NOMO-1 treated with dmso at 0.1 percent for 144 hours (cell line): ENCODE data around the gene LRP8.
"Not testable (repeated sequence)": the region's sequence is repeated elsewhere in the genome, so short reads cannot be mapped to it uniquely, and the experiment has no call there.

ENCODE experiments used
- DNase-seq: peaks from one replicate; lab custom pipeline; 2025; ENCODE audit not compliant: unreplicated experiment; lab: John Stamatoyannopoulos, UW

LRP8 gene

DNA sequence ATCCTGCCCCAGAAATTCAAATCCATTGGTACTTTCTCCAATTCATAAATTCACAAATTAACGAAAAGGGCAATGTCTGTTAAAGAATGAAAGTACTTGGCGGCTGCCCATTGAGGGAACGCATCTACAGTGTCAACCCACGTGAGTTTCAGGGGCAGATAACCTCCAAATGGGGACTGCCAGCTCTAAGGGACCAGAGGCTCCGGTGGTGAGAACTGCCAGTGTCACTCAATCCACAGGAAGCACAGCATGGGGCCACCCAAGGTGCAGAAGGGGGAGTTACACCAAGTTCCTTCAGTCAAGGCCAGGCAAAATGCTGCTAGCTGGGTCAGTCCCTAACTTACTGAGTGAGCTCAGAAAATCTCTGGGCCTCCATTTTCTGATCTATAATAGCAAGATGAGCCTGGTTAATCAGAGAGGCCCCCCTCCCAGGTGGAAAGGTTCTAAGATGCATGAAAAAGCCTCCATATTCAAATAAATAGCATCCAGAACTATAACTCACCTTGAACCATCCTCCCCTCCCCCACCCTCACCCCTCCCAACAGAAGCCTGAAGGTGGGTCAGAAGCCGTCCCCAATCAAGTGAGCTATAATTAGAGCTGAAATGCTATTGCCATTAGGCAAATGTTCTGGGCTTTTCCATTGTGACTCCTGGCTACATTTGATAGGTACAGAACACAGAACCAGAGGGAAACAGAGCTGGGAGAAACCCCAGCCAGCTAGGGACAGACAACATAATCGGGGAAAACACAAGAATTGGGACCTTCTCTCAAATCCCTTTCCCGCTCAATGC lies 41.7 kb downstream of the LRP8 start:
- DNase-seq, result no peak

DNA sequence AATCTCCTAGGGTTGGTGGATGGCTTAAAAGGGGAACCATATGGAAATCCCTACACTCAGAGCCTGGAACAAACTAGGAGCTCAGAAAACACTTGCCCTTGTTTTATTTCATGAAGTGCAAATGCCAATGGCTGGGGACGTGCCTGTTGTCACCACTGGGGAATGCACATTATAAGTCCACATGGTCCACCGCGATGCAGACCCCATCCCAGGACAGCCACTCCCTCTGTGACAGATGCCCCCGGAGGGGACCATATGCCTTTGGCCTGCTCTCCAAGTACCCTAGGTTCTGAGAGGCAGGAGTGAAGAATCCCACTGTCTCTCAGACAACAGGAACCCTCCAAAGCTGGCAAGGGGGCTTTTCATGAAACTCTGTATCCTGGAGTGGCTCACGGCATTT lies 42.3 kb downstream of the LRP8 start:
- no peak for DNase-seq

DNA sequence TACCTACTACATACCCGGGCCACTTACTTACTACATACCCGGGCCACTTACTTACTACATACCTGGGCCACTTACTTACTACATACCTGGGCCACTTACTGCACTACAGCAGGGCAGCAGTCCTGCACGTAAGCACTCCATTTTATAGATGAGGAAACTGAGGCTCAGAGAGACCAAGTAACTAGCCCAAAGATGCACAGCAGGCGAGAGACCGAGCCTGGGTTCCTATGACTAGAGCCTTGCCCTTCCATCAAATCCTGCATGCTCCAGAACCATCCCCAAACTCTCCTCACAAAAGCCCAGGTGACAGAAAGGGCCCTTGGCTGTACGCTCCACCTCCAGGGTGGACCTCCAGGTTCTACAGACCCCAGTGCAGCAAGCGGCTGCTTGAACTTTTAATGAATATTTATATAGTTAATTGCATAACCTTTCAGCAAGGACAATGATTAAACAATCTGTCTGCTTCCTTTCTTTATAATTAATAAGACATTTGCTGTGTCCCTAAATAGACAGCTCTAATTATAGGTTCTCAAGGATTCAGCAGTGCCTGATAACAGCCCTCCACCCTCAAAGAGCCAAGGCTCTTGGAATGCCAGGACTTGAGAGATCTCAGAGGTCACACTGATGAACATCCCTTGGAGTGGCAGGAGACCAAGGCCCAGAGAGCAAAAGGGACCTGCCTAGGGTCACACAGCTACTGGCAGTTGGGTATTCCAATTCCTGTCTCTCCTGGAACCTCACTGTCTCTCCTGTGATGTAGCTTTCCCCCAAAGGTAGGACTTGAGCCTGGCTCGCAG lies 43.4 kb downstream of the LRP8 start:
- no peak for DNase-seq

DNA sequence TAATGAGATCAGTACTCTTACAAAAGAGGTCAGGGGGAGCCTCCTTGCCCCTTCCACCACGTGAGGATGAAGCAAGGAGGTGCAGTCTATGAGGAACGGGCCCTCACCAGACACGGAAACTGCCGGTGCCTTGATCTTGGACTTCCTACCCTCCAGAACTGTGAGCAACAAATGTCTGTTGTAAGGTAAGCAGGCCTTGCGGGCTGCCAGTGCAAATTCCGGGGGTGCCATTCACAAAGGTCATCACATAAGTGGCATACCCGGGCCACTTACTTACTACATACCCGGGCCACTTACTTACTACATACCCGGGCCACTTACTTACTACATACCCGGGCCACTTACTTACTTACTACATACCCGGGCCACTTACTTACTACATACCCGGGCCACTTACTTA lies 44.7 kb downstream of the LRP8 start:
- not testable (repeated sequence) for DNase-seq

DNA sequence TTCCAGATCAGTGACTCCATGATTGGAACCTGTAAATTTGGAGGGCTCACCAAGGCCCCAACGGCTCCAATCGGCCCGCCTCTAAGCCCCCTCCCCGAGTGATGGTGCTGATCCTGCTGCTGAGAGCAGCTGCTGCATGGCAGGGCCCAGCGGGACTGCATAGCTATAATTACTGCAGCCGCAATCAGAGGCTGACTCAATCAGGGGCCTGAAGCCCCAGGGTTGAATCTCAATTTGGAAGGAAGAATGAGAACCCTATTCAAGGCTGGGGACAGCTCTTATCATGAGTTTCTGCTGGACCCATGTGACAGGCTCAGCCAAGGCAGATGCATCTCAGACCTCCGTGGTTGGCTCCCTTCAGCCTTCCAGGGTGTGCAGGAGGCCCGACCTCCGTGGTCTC lies 46.7 kb downstream of the LRP8 start:
- no peak for DNase-seq

DNA sequence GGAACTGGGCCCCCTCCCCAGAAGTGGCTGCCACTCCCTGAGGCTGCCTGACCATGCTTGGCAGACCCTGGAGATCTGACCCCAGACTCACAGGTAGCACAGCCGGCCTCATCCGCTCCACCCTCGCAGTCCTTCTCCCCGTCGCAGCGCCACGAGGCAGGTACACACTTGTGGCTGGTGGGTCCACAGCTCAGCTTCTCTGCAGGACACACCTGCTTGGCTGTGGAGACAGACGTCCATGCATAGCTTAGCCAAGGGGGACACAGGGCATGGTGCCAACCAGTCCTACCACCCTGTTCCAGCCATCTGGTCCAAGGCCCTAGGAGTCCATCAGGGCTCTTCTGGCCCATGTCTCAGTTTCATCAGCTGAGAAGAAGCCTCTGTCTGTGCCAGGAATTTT lies 47.4 kb downstream of the LRP8 start:
- DNase-seq, result no peak

DNA sequence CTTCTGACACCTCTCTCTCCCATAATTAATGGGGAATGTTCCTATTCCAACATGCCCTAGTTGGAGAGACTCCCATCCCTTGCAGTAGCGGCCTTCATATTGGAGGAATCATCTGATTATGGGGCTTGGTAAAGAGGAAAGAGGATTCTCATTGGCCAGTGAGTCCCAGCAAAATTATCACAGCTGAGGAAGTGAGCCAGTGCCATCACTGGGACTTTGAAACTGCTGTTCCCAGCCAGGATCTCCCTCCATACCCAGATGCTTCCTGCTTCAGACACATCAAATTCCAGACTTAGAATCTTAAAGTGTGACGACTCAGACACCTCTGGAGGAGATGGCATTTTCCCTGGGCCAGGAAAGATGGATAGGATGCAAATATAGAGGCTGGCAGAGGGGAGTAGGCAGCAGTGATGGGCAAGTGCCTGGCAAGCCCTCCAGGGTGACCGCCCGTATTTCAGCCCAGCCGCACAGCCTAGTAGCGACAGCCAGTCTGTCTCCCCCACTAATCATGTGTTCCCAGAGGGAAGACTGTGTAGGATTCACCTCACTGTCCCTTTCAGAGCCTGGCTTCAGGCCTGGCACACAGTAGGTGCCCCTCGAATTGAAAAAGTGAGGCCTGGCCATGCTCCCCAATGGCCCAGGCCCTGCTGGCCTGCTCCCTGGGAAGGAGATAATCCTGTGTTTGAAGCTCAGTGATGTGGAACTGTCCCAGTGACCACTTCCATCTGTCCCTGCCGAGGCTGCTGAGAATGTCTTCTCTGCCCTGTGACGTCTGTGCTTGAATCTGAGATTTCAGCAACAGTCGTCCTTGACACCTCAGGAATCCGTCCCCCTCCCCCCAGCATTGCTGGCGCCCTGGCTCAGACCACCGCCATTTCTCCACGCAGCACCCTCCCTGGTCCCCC lies 48.3 kb downstream of the LRP8 start:
- DNase-seq, result no peak

DNA sequence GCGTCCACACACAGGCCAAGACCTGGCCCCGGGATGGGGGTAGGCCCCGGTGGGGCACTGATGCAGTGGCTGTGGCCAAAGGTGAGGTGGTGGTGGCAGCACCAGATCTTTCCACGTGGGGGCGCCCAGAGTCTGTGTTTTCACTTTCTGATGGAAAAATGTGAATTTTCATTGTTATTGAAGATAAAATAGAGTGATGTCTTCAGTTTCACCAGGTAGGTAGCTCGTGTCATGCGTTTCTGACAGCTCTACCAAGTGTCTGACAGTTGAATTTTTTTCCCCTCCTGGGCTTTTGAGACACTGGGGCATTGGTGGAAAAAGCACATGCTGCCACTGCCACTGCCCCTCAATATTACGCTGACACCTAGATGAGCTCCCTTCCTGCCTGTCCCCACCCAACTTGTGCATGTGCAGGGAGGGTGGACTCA lies 49.6 kb downstream of the LRP8 start:
- DNase-seq, result no peak

DNA sequence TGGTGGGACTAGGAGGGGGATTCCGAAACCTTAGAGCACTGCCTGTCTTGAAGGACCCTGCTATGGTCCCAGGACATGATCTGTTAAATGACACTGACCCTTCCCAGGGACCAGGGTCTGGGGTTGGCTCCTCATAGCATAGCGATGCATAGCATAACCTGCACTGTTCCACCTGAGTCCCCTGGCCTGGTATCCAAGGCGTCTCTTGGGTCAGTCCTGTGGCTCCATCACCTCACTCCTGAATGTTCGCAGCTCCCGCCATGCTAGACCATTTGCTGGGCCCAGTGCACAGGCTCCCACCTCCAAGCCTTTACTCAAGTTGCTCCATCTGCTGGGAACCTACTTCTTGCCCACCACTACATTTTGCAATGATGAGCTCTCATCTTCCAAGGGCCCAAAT lies 50.5 kb downstream of the LRP8 start:
- DNase-seq, result no peak

DNA sequence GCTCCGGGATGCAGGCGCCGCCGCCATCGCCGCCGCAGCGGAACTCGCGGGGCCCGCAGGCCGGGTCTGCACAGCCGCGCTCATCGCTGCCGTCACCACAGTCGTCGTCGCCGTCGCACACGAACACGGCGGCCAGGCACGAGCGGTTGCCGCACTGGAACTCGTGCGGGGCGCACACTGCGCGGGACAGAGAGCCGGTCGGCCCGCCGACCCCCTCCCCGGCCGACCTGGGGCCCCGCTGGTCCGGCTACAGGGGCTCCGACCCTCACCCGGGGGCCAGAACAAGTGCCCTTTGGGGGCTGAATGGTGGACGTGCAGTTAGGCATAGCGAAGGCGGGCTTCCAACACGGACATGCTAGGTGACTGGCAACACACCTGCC lies 51.0 kb downstream of the LRP8 start:
- DNase-seq, result no peak

DNA sequence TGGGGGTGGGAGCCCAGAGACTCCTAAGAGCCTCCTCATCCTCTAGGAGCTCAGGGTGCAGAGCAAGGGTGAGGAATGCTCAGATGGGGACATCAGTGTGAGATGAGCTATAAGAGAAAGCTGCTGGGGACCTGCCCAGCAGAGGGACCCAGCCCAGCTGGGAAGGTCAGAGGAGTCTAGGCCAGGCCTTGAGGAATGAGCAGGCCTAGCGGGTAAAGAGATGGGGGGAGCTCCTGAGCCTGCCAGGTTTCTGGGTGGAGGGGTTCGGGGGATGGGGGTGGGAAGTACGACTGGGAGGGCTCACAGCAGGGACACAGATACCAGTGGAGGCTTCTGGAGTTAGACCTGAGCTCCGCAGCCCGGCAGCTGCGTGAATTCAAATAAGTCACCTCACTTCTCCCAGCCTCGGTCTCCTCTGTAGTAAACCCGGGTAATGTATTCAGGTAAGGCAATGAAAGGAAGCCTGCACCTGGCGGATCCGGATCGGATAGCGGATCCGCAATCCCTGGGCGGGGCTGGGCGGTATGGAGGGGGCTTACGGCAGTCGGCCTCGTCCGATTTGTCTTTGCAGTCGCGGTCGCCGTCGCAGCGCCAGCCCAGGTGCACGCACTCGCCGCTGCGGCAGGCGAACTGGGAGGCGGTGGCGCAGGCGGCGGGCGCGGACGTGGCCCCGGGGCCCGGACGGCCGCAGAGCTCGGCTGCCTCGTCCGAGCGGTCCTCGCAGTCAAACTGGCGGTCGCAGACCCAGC lies 51.5 kb downstream of the LRP8 start:
- no peak for DNase-seq

DNA sequence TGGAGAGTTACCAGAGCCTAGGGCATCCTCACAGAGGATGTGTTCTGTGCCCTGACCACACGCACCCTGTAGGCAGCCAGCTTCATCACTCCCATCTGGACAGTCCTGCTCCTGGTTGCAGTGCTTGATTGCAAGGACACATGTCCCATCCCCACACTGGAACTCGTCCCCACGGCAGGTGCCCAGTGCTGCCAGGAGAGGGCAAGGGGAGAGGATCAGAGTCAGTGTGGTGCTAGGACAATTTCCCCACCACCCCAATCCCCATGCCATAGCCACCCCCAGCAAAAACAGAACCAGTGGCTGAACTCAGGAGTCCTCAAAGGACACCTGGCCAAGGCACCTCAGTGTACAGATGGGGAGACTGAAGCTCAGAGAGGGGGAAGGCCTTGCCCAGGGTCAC lies 52.3 kb downstream of the LRP8 start:
- DNase-seq, result no peak

DNA sequence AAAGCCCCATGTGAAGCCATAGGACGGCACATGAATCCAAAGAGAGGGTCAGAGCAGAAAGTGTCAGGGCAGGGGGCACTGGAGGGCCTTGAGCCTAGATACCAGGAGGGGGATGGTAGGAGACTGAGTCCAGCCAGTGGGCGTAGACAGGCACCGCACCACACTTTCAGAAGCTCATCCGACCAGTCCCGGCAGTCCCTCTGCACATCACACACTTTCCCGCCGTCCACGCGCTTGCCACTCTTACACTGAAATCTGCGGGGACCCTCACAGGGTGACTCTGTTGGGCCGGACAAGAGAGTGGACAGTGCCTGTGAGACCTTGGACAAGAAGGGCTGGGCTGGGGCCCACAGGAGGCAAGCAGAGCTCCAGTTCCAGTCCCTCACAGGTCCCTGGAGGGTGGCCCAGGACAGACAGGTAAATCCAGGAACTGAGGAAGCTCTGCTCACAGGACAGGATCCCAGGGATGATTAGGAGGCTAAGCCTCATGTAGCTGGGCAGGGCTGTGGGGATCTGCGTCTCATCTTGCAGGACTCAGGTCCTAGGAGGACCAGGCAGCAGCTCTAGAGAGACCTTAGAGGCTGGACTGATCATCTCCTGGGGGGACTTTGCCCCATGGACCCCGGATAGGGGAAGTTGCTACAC lies 53.2 kb downstream of the LRP8 start:
- DNase-seq, result no peak

DNA sequence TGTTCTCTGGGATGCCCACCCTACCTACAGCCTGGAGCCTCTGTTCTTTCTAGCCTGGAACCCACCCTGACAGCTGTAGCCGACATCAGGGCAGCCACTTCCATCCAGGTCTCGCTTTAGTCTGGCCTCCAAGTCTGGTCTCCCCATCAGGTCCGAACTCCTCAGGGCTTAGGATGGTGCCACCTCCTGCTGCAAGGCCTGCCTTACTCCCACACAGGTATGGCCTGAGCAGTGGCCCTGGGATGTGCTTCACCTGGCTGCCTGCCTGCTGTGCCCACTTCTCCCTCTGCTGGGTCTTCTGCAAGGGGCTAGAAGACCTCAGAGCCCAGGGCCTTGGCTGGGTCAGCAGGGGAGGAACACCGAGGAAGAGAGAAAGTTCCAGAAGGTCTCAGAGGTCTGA lies 53.8 kb downstream of the LRP8 start:
- no peak for DNase-seq

DNA sequence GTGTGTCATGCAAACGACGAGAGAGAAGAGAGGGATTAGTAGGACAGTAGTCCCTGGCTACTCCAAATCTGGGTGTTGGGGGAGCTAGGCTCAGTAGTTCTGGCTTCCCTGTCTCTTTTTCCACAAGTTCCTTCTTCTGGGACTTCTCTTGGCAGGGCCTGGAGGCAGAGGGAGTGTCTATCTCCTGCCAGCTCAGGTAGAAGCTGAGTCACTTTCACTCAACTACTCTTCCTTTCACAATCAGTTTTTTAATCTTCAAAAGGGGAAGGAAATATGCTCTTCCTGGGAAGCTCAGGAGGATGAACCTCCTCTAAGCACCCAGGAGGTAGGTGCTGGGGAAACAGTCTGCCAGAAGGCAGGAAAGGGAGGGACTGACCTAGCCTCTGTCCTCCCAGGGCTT lies 54.3 kb downstream of the LRP8 start:
- no peak for DNase-seq

DNA sequence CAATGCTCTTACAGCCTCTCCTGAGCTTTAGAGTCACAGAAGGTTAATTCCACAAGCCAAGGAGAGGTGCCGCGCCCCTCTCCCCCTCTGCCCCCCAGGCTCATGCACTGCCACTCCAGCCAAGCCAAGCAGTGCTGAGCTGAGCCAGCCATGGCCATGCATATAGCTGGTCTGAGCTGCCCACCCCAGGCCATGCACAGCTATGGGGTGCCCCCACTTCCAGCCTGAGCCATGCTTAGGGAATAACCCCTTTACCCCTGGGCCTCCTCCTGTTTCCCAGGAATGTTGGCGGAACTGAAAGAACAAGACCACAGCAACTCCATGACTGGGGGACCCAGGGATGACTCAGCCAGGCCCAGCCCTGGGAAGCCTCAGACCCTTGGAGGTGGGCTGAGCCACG lies 55.5 kb downstream of the LRP8 start:
- DNase-seq, result no peak

DNA sequence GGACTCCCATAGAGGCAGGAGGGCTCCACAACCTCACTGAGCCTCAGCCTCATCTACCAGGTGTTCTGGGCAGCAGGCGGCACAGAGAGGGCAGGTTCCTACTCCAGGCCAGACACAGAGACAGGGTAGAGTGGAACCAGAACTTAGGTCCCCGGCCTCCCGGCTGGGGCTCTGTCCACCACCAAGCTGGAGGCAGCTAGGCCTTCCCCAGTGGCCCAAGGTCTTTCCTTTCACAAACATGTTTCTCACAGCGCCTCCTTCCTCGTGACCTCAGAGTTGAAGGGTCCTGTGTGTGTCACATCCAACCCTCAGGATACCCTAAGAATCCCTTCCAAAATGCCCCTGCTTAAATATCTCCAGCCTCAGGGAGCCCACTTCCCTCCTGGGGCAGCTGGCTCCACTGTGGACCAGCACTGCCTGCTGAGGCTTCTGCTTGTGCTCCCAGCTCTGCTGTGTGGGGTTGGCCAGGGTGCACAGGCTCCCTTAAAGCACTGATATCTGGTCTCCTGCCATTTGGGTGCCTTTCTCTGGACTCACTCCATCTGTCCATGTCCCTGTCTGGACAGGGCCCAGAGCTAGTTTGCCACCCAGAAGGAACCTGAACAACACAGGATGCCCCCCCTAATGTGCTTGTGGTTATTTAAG lies 56.3 kb downstream of the LRP8 start:
- DNase-seq, result no peak

DNA sequence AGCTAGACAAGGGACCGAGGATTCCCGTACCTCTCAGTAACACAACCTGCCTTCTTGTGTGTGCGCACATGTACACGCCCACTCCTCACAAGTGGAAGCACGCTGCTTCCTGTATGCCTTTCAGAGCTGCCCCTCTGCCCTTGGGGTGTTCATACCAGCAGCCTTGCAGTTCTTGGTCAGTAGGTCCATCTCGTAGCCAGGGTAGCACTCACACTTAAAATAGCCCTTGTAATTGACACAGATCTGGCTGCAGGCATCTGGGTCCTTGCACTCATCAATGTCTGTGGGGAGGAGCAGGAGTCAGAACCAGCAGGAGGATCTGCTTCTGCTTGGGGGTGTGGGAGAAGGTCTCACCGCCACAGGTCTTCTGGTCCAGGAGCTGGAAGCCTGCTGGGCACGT lies 57.0 kb downstream of the LRP8 start:
- DNase-seq, result no peak

DNA sequence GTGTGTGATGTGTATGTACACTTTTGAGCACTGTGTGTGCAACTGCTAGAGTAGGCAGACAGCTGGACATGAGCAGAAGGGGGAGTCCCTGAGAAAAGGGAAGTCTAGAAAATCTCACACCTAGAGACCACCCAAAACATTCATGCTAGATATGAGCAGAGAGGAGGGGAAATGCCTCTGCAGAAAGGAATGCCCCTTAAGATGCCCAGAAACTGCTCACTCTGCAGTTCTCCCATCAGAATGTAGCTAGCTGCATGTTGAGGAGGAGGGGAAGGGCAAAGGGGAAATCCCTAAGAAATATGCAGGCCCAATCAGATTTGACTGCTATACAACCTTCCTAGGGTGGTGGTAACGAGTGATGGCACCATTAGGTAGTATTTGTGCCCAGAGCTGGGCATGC lies 57.8 kb downstream of the LRP8 start:
- DNase-seq, result no peak

DNA sequence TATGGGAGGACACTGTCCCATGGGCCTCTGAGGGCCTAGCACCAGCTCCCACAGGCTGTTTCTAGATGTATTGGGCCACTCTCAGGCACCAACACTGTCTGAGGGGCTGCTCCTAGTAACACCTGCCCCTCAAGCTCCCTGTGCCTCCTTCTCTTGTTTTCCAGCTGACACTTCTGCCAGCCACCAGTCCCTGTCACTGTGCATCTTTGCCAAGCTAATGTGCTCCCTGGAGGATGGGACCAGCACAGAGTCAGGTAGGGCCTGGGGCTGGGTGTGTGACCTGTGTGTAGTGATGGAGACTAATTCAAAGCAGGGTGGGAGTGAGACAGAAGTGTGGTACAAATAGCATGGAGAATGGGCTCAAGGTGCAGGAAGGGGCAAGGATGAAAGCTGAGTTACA lies 60.1 kb downstream of the LRP8 start:
- no peak for DNase-seq
